GM19239 (cell line): ENCODE measurements around the gene ITGA2B.
"Not testable (repeated sequence)": the region's sequence is repeated elsewhere in the genome, so short reads cannot be mapped to it uniquely, and the experiment has no call there.

Experiments used
- DNase-seq: peaks from one replicate; pipeline ENCODE4 v3.0.0; 2011; ENCODE audit warnings: low spot score; ENCODE audit not compliant: insufficient read length
- FAIRE-seq: peaks from 2 replicates; lab custom pipeline; 2011; peaks lifted over from hg19 to GRCh38; lab: Jason Lieb, UNC

Gene ITGA2B

GRCh38 chr17:44374306-44375195 lies 14.9 kb downstream of the ITGA2B start:
- DNase-seq (no peak), FAIRE-seq (no peak)

GRCh38 chr17:44372036-44372435 lies 17.4 kb downstream of the ITGA2B start:
- no peak for FAIRE-seq
- DNase-seq: no peak

GRCh38 chr17:44369414-44370023 lies 19.9 kb downstream of the ITGA2B start:
- FAIRE-seq: not testable (repeated sequence)

GRCh38 chr17:44368391-44369243 lies 20.8 kb downstream of the ITGA2B start:
- DNase-seq: not testable (repeated sequence)

More at GRCh38 chr17:44369414-44370023, 19.9 kb downstream of the ITGA2B start:
- DNase-seq: not testable (repeated sequence)

GRCh38 chr17:44367231-44367979 lies 22.0 kb downstream of the ITGA2B start:
- no peak for DNase-seq
- FAIRE-seq: no peak

More at GRCh38 chr17:44368391-44369243, 20.8 kb downstream of the ITGA2B start:
- FAIRE-seq: not testable (repeated sequence)

- FAIRE-seq, DNase-seq: not testable (repeated sequence)
Measured at GRCh38 chr17:44365051-44365450, 24.4 kb downstream of the ITGA2B start.

GRCh38 chr17:44363613-44364159 lies 25.8 kb downstream of the ITGA2B start, which contains the start of gene FAM171A2:
Gene FAM171A2, minus strand, starts transcription at chr17:44363853. Its CDS starts 139 bp downstream, at chr17:44363714.
- peak; percentile 92 for DNase-seq
- peak; percentile 53 for FAIRE-seq

GRCh38 chr17:44362949-44363612 lies 26.4 kb downstream of the ITGA2B start:
- FAIRE-seq (no peak), DNase-seq (no peak)

GRCh38 chr17:44362459-44362948 lies 26.9 kb downstream of the ITGA2B start:
- DNase-seq: no peak
- FAIRE-seq: no peak

- FAIRE-seq: no peak
- no peak for DNase-seq
Measured at GRCh38 chr17:44361292-44362260, 27.9 kb downstream of the ITGA2B start.

GRCh38 chr17:44360826-44361225 lies 28.6 kb downstream of the ITGA2B start:
- DNase-seq (no peak), FAIRE-seq (no peak)

GRCh38 chr17:44360144-44360533 lies 29.3 kb downstream of the ITGA2B start:
- FAIRE-seq: no peak
- DNase-seq: no peak

GRCh38 chr17:44359458-44360143 lies 29.8 kb downstream of the ITGA2B start:
- FAIRE-seq: no peak

GRCh38 chr17:44359006-44359405 lies 30.4 kb downstream of the ITGA2B start:
- no peak for DNase-seq
- no peak for FAIRE-seq

More at GRCh38 chr17:44359458-44360143, 29.8 kb downstream of the ITGA2B start:
- no peak for DNase-seq

- FAIRE-seq (no peak), DNase-seq (no peak)
Measured at GRCh38 chr17:44358066-44358465, 31.4 kb downstream of the ITGA2B start.

- DNase-seq (no peak), FAIRE-seq (no peak)
Measured at GRCh38 chr17:44356241-44356640, 33.2 kb downstream of the ITGA2B start.

- DNase-seq (no peak), FAIRE-seq (no peak)
Measured at GRCh38 chr17:44355642-44356099, 33.8 kb downstream of the ITGA2B start.
